SU-DHL-6 (cell line): ENCODE results near the gene SPP2.

Experiments
- H2AFZ ChIP-seq: fragments of 200-600 bp; sonication (generic); 2 replicates; pipeline ENCODE4 v1.6.1; 2014; ENCODE audit warnings: low read depth, mild to moderate bottlenecking, moderate library complexity, mixed read lengths, antibody characterized with exemption, low read length; ENCODE audit not compliant: severe bottlenecking
- H3F3A ChIP-seq: fragments of 200-600 bp; shearing (Covaris generic); 2 replicates; pipeline ENCODE4 v1.6.0; 2016; ENCODE audit warnings: antibody characterized with exemption, mild to moderate bottlenecking; ENCODE audit not compliant: insufficient read depth
- H3K27ac ChIP-seq: fragments of 200-600 bp; sonication (generic); 2 replicates; pipeline ENCODE4 v1.5.1; 2016; ENCODE audit warnings: low read depth, mild to moderate bottlenecking, low read length, moderate library complexity, mixed read lengths
- H3K27me3 ChIP-seq: fragments of 200-600 bp; sonication (generic), shearing (Covaris generic); 2 replicates; pipeline ENCODE4 v1.6.0; 2014; ENCODE audit warnings: mild to moderate bottlenecking, low read length
- H3K36me3 ChIP-seq: fragments of 200-600 bp; sonication (generic); 2 replicates; pipeline ENCODE4 v1.6.1; 2014; ENCODE audit warnings: mild to moderate bottlenecking, low read length, mixed read lengths
- H3K4me2 ChIP-seq: fragments of 300-600, 200-600 bp; shearing (Covaris generic), sonication (generic); 2 replicates; pipeline ENCODE4 v1.6.0; 2014; ENCODE audit warnings: low read length, low read depth, mild to moderate bottlenecking; ENCODE audit not compliant: poor library complexity, severe bottlenecking
- H3K4me3 ChIP-seq: fragments of 200-600 bp; sonication (generic); 2 replicates; pipeline ENCODE4 v1.5.1; 2014; ENCODE audit warnings: antibody characterized with exemption, low read length, mild to moderate bottlenecking, mixed read lengths; ENCODE audit not compliant: insufficient read depth, poor library complexity, severe bottlenecking
- H3K79me2 ChIP-seq: fragments of 200-600 bp; sonication (generic); 2 replicates; pipeline ENCODE4 v1.6.1; 2014; ENCODE audit warnings: mild to moderate bottlenecking, low read length, moderate library complexity; ENCODE audit not compliant: insufficient read depth
- H3K9ac ChIP-seq: fragments of 200-600 bp; sonication (generic); 2 replicates; pipeline ENCODE4 v1.7.0; 2014; ENCODE audit warnings: mild to moderate bottlenecking, low read length
- H3K9me2 ChIP-seq: fragments of 200-600 bp; sonication (generic); replicated peaks from 2 replicates; pipeline ENCODE4 v1.6.1; 2014; ENCODE audit warnings: low read length; ENCODE audit not compliant: insufficient read depth
- H3K9me3 ChIP-seq: fragments of 200-600 bp; sonication (generic); 2 replicates; pipeline ENCODE4 v1.6.1; 2014; ENCODE audit warnings: low read length, mixed read lengths; ENCODE audit not compliant: insufficient read depth
- H4K20me1 ChIP-seq: fragments of 200-600 bp; sonication (generic); 2 replicates; pipeline ENCODE4 v1.6.1; 2014; ENCODE audit warnings: low read depth, mild to moderate bottlenecking, antibody characterized with exemption, low read length, moderate library complexity, mixed read lengths
- CTCF ChIP-seq: fragments of 200-600 bp; sonication (generic); IDR thresholded peaks from one replicate; pipeline ENCODE4 v1.5.1; 2017; ENCODE audit warnings: antibody characterized with exemption, mild to moderate bottlenecking, low read length, moderate library complexity; ENCODE audit not compliant: insufficient read depth, poor library complexity, severe bottlenecking
- EZH2phosphoT487 ChIP-seq: fragments of 200-600 bp; sonication (generic), shearing (Covaris generic); conservative IDR thresholded peaks from 2 replicates; pipeline ENCODE4 v1.6.1; 2018; ENCODE audit warnings: mild to moderate bottlenecking, antibody characterized with exemption, low read length, moderate library complexity, mixed read lengths

The SPP2 gene

GRCh38 chr2:234032279-234032856, 18.1 kb upstream of the SPP2 start:
- Histone ChIP-seq H3K4me2 (no peak overlapping the region), H3K27me3 (no peaks in the 10 kb centered on the region), H3K9me2 (no peaks in the 10 kb centered on the region), H3K79me2 (no peaks in the 10 kb centered on the region), H3K9ac (no peak overlapping the region), H3F3A (no peaks in the 10 kb centered on the region), H4K20me1 (no peaks in the 10 kb centered on the region), H2AFZ (no peak overlapping the region), H3K9me3 (no peaks in the 10 kb centered on the region), H3K36me3 (no peaks in the 10 kb centered on the region), H3K4me3 (no peak overlapping the region), H3K27ac (no peak overlapping the region)
- TF ChIP-seq CTCF: no peak
- TF ChIP-seq EZH2phosphoT487: no peak

GRCh38 chr2:234033174-234033573, 17.3 kb upstream of the SPP2 start:
- Histone ChIP-seq H3K27me3 (no peaks in the 10 kb centered on the region), H3K9me3 (no peaks in the 10 kb centered on the region), H2AFZ (no peak overlapping the region), H3K27ac (no peak overlapping the region), H3K79me2 (no peaks in the 10 kb centered on the region), H3K4me2 (no peak overlapping the region), H4K20me1 (no peaks in the 10 kb centered on the region), H3K4me3 (no peak overlapping the region), H3K36me3 (no peaks in the 10 kb centered on the region), H3K9me2 (no peaks in the 10 kb centered on the region), H3K9ac (no peak overlapping the region), H3F3A (no peaks in the 10 kb centered on the region)
- TF ChIP-seq CTCF (no peak), EZH2phosphoT487 (no peak)

- no peak overlapping the region for H3K9ac ChIP-seq
- H3K9me2 ChIP-seq: no peaks in the 10 kb centered on the region
- H2AFZ ChIP-seq: no peak overlapping the region
- no peaks in the 10 kb centered on the region for H3K79me2 ChIP-seq
- TF ChIP-seq CTCF (no peak), EZH2phosphoT487 (no peak)
- no peaks in the 10 kb centered on the region for H3K9me3 ChIP-seq
- H3F3A ChIP-seq: no peaks in the 10 kb centered on the region
- H3K4me2 ChIP-seq: no peak overlapping the region
- H3K36me3 ChIP-seq: no peaks in the 10 kb centered on the region
- H3K27me3 ChIP-seq: no peaks in the 10 kb centered on the region
- no peak overlapping the region for H3K27ac ChIP-seq
- H4K20me1 ChIP-seq: no peaks in the 10 kb centered on the region
- no peak overlapping the region for H3K4me3 ChIP-seq
Measured at GRCh38 chr2:234033885-234034284, 16.6 kb upstream of the SPP2 start.
